ENCODE data around the gene ZNF132.

- TF ChIP-seq CTCF (IDR thresholded peaks at IDR 0.05) (no peak), POLR2A (IDR thresholded peaks at IDR 0.05) (no peak)
Measured at GRCh38 chr19:58434217-58434616, 5.7 kb downstream of the ZNF132 start.

Measured in uterus (tissue), 2 donors.